Muscle of arm (tissue), 12 donors: ENCODE measurements around the gene HELZ2. TPM values are rescaled to one million over a fixed set of nuclear protein-coding genes. Genes with fewer than 3 reads are reported as not detected.
A peak's percentile ranks its signal among the peaks of the same experiment; 100 is the strongest.

Experiments used
- DNase-seq: peaks from one replicate; pipeline ENCODE4 v3.0.0-alpha.2; 2013
- polyA plus RNA-seq, 12 donors: library from polyadenylated mRNA; unstranded; fragments of 120-200 nt; gene quantifications; one replicate each; pipeline ENCODE4 v1.2.1, GENCODE V29; 2013; ENCODE audit not compliant: insufficient read length in 12 of 12

Gene HELZ2
- polyA plus RNA-seq, 12 donors, result 4.3 to 18.8 (median 6.4) TPM; not detected in 1

- DNase-seq, result no peak
Observed at GRCh38 chr20:63539441-63540370, 34.3 kb downstream of the HELZ2 start.

- DNase-seq, result no peak
Observed at GRCh38 chr20:63539092-63539430, 35.0 kb downstream of the HELZ2 start.

- no peak for DNase-seq
Observed at GRCh38 chr20:63538204-63539091, 35.6 kb downstream of the HELZ2 start.

- DNase-seq, result peak; percentile 81
Observed at GRCh38 chr20:63537525-63538203, 36.4 kb downstream of the HELZ2 start.

- no peak for DNase-seq
Observed at GRCh38 chr20:63536997-63537524, 37.0 kb downstream of the HELZ2 start, which contains the start of gene PTK6. Gene PTK6, minus strand, starts transcription at chr20:63537376. Its CDS starts 62 bp downstream, at chr20:63537314.

GRCh38 chr20:63536241-63536977 is 37.6 kb downstream of the HELZ2 start:
- no peak for DNase-seq

- no peak for DNase-seq
Observed at GRCh38 chr20:63534831-63535651, 39.0 kb downstream of the HELZ2 start.

GRCh38 chr20:63534427-63534830 is 39.6 kb downstream of the HELZ2 start:
- no peak for DNase-seq

GRCh38 chr20:63533871-63534393 is 40.1 kb downstream of the HELZ2 start:
- no peak for DNase-seq

GRCh38 chr20:63533388-63533787 is 40.7 kb downstream of the HELZ2 start:
- no peak for DNase-seq

GRCh38 chr20:63532449-63532971 is 41.5 kb downstream of the HELZ2 start:
- DNase-seq, result no peak

- no peak for DNase-seq
Observed at GRCh38 chr20:63531686-63532448, 42.2 kb downstream of the HELZ2 start.

- no peak for DNase-seq
Observed at GRCh38 chr20:63530788-63531160, 43.3 kb downstream of the HELZ2 start.

GRCh38 chr20:63529861-63530787 is 43.9 kb downstream of the HELZ2 start:
- no peak for DNase-seq

- no peak for DNase-seq
Observed at GRCh38 chr20:63529180-63529860, 44.7 kb downstream of the HELZ2 start.

GRCh38 chr20:63527184-63527583 is 46.9 kb downstream of the HELZ2 start:
- no peak for DNase-seq

GRCh38 chr20:63525971-63526370 is 48.1 kb downstream of the HELZ2 start:
- DNase-seq, result no peak
